Nephron progenitor cell (in vitro differentiated cells): ENCODE data around the gene ABCC4.

Experiments used
- DNase-seq: peaks from one replicate; pipeline ENCODE4 v3.0.0; 2021
- H3K27ac Mint-ChIP-seq: 2 replicates; pipeline ENCODE4 v1.8.0; 2021; ENCODE audit warnings: mild to moderate bottlenecking, moderate library complexity, mixed read lengths
- H3K27me3 Mint-ChIP-seq: 2 replicates; pipeline ENCODE4 v1.8.0; 2021; ENCODE audit warnings: mild to moderate bottlenecking, low read depth, mixed read lengths; ENCODE audit not compliant: poor library complexity
- H3K36me3 Mint-ChIP-seq: 2 replicates; pipeline ENCODE4 v1.8.0; 2021; ENCODE audit warnings: low read depth, mixed read lengths
- H3K4me1 Mint-ChIP-seq: 2 replicates; pipeline ENCODE4 v1.8.0; 2021; ENCODE audit warnings: mixed read lengths
- H3K4me3 Mint-ChIP-seq: 2 replicates; pipeline ENCODE4 v1.8.0; 2021; ENCODE audit warnings: mild to moderate bottlenecking, moderate library complexity, mixed read lengths
- H3K9me3 Mint-ChIP-seq: 2 replicates; pipeline ENCODE4 v1.8.0; 2021; ENCODE audit warnings: mild to moderate bottlenecking, moderate library complexity, mixed read lengths
- TF ChIP-seq, protein P1 (sequence below): fragments of 200-600 bp; sonication (generic); IDR thresholded peaks from 2 replicates; pipeline ENCODE4 v1.5.0; 2021; ENCODE audit warnings: antibody characterized with exemption

Gene ABCC4

GRCh38 chr13:95039415-95039814, 261.8 kb downstream of the ABCC4 start:
- no peak for DNase-seq
- H3K9me3 Mint-ChIP-seq, result peaks cover 4% of the 10 kb centered on the region
- no peaks in the 10 kb centered on the region for H3K27me3 Mint-ChIP-seq
- H3K4me3 Mint-ChIP-seq, result no peak overlapping the region
- TF ChIP-seq, protein P1, sequence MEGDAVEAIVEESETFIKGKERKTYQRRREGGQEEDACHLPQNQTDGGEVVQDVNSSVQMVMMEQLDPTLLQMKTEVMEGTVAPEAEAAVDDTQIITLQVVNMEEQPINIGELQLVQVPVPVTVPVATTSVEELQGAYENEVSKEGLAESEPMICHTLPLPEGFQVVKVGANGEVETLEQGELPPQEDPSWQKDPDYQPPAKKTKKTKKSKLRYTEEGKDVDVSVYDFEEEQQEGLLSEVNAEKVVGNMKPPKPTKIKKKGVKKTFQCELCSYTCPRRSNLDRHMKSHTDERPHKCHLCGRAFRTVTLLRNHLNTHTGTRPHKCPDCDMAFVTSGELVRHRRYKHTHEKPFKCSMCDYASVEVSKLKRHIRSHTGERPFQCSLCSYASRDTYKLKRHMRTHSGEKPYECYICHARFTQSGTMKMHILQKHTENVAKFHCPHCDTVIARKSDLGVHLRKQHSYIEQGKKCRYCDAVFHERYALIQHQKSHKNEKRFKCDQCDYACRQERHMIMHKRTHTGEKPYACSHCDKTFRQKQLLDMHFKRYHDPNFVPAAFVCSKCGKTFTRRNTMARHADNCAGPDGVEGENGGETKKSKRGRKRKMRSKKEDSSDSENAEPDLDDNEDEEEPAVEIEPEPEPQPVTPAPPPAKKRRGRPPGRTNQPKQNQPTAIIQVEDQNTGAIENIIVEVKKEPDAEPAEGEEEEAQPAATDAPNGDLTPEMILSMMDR, result no peak
- H3K27ac Mint-ChIP-seq, result no peak overlapping the region
- H3K36me3 Mint-ChIP-seq, result peaks cover 46% of the 10 kb centered on the region
- peaks cover 5% of the 10 kb centered on the region for H3K4me1 Mint-ChIP-seq

DNA sequence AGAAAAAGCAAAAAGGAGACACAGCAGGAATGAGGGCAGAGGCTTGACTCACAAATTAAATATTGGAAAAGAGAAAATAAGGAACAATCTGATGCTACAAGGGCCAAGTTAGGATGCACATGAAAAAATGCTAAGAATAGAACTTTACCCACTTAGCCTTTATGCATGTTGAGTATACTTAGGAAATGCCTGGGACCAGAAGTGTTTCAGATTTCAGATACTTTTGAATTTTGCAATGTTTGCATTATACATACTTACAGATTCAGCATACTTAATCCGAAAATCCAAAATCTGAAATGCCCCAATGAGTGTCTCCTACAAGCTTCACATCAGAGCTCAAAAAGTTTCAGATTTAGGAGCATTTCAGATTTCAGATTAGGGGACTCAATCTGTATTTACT, 262.3 kb downstream of the ABCC4 start:
- Mint-ChIP-seq H3K9me3 (peaks cover 4% of the 10 kb centered on the region), H3K27ac (no peak overlapping the region), H3K27me3 (no peaks in the 10 kb centered on the region), H3K36me3 (peaks cover 50% of the 10 kb centered on the region), H3K4me3 (no peak overlapping the region), H3K4me1 (peaks cover 5% of the 10 kb centered on the region)
- DNase-seq, result no peak
- TF ChIP-seq, protein P1, result no peak

DNA sequence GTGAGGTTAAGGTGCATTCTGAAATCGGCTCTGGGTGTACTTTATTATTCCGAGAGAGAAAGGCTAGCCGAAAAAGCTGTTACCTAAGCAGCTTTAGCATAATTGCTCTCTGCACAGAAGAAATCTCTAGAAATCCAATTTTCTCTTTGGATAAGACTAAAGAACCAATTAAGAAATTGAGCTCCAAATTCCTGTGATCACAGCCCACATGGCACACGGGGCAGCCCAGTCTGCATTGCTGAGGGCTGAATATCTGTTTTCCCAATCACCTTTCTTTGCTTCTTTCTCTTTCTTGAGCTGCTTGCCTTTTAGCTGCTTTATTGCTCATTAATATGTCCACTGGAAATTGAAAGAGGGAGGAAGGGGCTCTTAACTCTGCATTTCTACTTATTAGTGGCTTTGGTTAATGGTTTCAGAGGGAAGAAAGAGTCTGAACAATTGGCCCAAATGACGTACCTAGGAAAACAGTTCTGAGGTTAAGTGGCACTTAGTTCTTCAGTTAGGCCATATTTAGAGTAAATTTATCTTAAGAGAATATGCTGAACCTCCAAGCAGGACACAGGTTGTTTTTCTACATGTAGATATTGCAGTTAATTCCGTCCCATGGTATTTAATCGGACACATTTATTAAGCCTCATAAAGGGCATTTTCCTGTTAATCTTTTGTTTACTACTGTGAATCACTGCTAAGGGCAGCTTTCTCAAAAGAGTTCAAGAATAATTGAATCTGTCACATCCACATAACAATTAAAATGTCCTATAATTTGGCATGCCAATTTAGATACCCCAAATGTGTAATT, 265.7 kb downstream of the ABCC4 start:
- Mint-ChIP-seq H3K27me3 (no peaks in the 10 kb centered on the region), H3K4me3 (no peak overlapping the region), H3K9me3 (no peaks in the 10 kb centered on the region), H3K36me3 (peaks cover 26% of the 10 kb centered on the region), H3K27ac (no peak overlapping the region), H3K4me1 (peaks cover under 1% of the 10 kb centered on the region)
- TF ChIP-seq, protein P1, result no peak
- DNase-seq, result no peak

- H3K36me3 Mint-ChIP-seq, result peaks cover 16% of the 10 kb centered on the region
- TF ChIP-seq, protein P1, result no peak
These were observed 267.4 kb downstream of the ABCC4 start for GRCh38 chr13:95033890-95034289.

DNA sequence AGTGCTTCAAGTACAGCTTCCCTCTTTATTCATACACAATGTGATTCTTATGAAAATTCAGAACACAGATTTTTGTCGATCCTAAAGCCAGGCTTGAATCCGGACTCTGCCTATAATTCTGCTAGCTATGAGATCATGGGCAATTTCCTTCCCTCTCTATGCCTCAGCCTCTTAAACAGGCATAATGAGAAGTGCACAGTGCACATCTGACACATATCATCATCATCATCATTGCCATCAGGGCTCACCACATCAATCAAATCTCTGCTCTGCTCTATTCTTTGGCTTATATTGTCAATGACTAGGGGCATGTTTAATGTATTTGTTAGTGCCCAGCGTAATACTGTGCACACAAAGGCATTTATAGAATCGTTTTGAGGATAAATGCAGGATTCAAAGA, 269.1 kb downstream of the ABCC4 start:
- H3K9me3 Mint-ChIP-seq, result no peaks in the 10 kb centered on the region
- no peaks in the 10 kb centered on the region for H3K27me3 Mint-ChIP-seq
- H3K4me1 Mint-ChIP-seq, result no peaks in the 10 kb centered on the region
- H3K4me3 Mint-ChIP-seq, result no peak overlapping the region
- peaks cover 8% of the 10 kb centered on the region for H3K36me3 Mint-ChIP-seq
- TF ChIP-seq, protein P1, result no peak
- no peak overlapping the region for H3K27ac Mint-ChIP-seq
- DNase-seq, result no peak

More at GRCh38 chr13:95033890-95034289, 267.4 kb downstream of the ABCC4 start:
- no peaks in the 10 kb centered on the region for H3K27me3 Mint-ChIP-seq
- no peak for DNase-seq
- H3K9me3 Mint-ChIP-seq, result no peaks in the 10 kb centered on the region
- H3K4me3 Mint-ChIP-seq, result no peak overlapping the region
- no peak overlapping the region for H3K27ac Mint-ChIP-seq
- H3K4me1 Mint-ChIP-seq, result no peaks in the 10 kb centered on the region

- DNase-seq, result no peak
- Mint-ChIP-seq H3K4me1 (no peaks in the 10 kb centered on the region), H3K9me3 (no peaks in the 10 kb centered on the region), H3K4me3 (no peak overlapping the region), H3K27ac (no peak overlapping the region), H3K27me3 (peaks cover 2% of the 10 kb centered on the region), H3K36me3 (peaks cover 8% of the 10 kb centered on the region)
- TF ChIP-seq, protein P1, result no peak
These were observed 270.4 kb downstream of the ABCC4 start for GRCh38 chr13:95030821-95031343.
